Measurements from ENCODE around the gene TASOR.

- TF ChIP-seq CTCF (IDR thresholded peaks at IDR 0.05; ENCODE audit: low read depth, low read length, missing input control), result no peak
- no peak for TF ChIP-seq HNF4G (IDR thresholded peaks at IDR 0.05)
- TF ChIP-seq REST (IDR thresholded peaks at IDR 0.05), result no peak
- no peak for TF ChIP-seq JUND (IDR thresholded peaks at IDR 0.05)
- TF ChIP-seq MAX (IDR thresholded peaks at IDR 0.05), result no peak
- TF ChIP-seq RAD21 (IDR thresholded peaks at IDR 0.05), result no peak
- no peak for TF ChIP-seq FOXA1 (IDR thresholded peaks at IDR 0.05)
- no peak for TF ChIP-seq YY1 (IDR thresholded peaks at IDR 0.05)
These were observed 28.3 kb upstream of the TASOR start for GRCh38 chr3:56711344-56711743.
